GM20000 (cell line): ENCODE results near the gene TCIRG1.

Experiments used
- DNase-seq: peaks from one replicate; pipeline ENCODE4 v3.0.0; 2012; ENCODE audit warnings: low spot score
- CTCF ChIP-seq: IDR thresholded peaks from 2 replicates; pipeline ENCODE4 v1.5.1; 2012; ENCODE audit warnings: mild to moderate bottlenecking, control low read depth; ENCODE audit errors: extremely low read depth, missing control alignments

Gene TCIRG1

GRCh38 chr11:68026391-68027105 lies 12.3 kb upstream of the TCIRG1 start:
- DNase-seq = no peak

GRCh38 chr11:68027667-68028066 lies 11.2 kb upstream of the TCIRG1 start:
- no peak for TF ChIP-seq CTCF
- DNase-seq = no peak

More at GRCh38 chr11:68026391-68027105, 12.3 kb upstream of the TCIRG1 start:
- TF ChIP-seq CTCF = no peak

GRCh38 chr11:68028802-68029545 lies 9.9 kb upstream of the TCIRG1 start:
- no peak for DNase-seq
- no peak for TF ChIP-seq CTCF

- peak; percentile 99 for DNase-seq
- no peak for TF ChIP-seq CTCF
Observed at GRCh38 chr11:68030318-68031143, 8.3 kb upstream of the TCIRG1 start, which contains the start of gene NDUFS8. Gene NDUFS8, plus strand, starts transcription at chr11:68030681. Its CDS starts 1,471 bp downstream, at chr11:68032152.

GRCh38 chr11:68031144-68031464 lies 7.7 kb upstream of the TCIRG1 start:
- TF ChIP-seq CTCF = no peak
- DNase-seq = no peak

- DNase-seq = no peak
- no peak for TF ChIP-seq CTCF
Observed at GRCh38 chr11:68032003-68032402, 6.8 kb upstream of the TCIRG1 start.
